ENCODE measurements around the gene ALDH3B1.

Gene ALDH3B1

GRCh38 chr11:68042219-68043028 is 32.3 kb downstream of the ALDH3B1 start:
- no peak overlapping the region for H3K4me3 ChIP-seq (ENCODE audit: low read length)
- peaks cover 15% of the 10 kb centered on the region; the same call in 1 of the 2 replicates for H3K4me1 ChIP-seq (ENCODE audit: insufficient read depth, low read length)
- WGBS, result 91% methylated on average over 27 of the region's 27 CpGs
- H3K27me3 ChIP-seq (ENCODE audit: insufficient read depth, low read length), result no peaks in the 10 kb centered on the region
- no peak overlapping the region for H3K27ac ChIP-seq (ENCODE audit: low read depth, low read length)
- no peaks in the 10 kb centered on the region for H3K36me3 ChIP-seq (ENCODE audit: insufficient read depth, low read length)
- no peak overlapping the region for H3K9ac ChIP-seq (ENCODE audit: low read depth, low read length)
- H3K9me3 ChIP-seq (ENCODE audit: insufficient read depth, low read depth, low read length), result no peaks in the 10 kb centered on the region

GRCh38 chr11:68043029-68043348 is 32.9 kb downstream of the ALDH3B1 start:
- H3K27ac ChIP-seq (ENCODE audit: low read depth, low read length), result no peak overlapping the region
- H3K9me3 ChIP-seq (ENCODE audit: insufficient read depth, low read depth, low read length), result no peaks in the 10 kb centered on the region
- no peak overlapping the region for H3K4me3 ChIP-seq (ENCODE audit: low read length)
- H3K4me1 ChIP-seq (ENCODE audit: insufficient read depth, low read length), result peaks cover 15% of the 10 kb centered on the region; the same call in 1 of the 2 replicates
- no peak overlapping the region for H3K9ac ChIP-seq (ENCODE audit: low read depth, low read length)
- H3K27me3 ChIP-seq (ENCODE audit: insufficient read depth, low read length), result no peaks in the 10 kb centered on the region
- 89% methylated on average over 8 of the region's 8 CpGs for WGBS
- H3K36me3 ChIP-seq (ENCODE audit: insufficient read depth, low read length), result no peaks in the 10 kb centered on the region

- H3K27me3 ChIP-seq (ENCODE audit: insufficient read depth, low read length), result no peaks in the 10 kb centered on the region
- H3K9me3 ChIP-seq (ENCODE audit: insufficient read depth, low read depth, low read length), result no peaks in the 10 kb centered on the region
- H3K27ac ChIP-seq (ENCODE audit: low read depth, low read length), result no peak overlapping the region
- H3K4me3 ChIP-seq (ENCODE audit: low read length), result no peak overlapping the region
- no peak overlapping the region for H3K9ac ChIP-seq (ENCODE audit: low read depth, low read length)
- no peaks in the 10 kb centered on the region for H3K36me3 ChIP-seq (ENCODE audit: insufficient read depth, low read length)
- H3K4me1 ChIP-seq (ENCODE audit: insufficient read depth, low read length), result peaks cover 10% of the 10 kb centered on the region; the same call in 1 of the 2 replicates
- WGBS, result 89% methylated on average over 36 of the region's 36 CpGs
Observed at GRCh38 chr11:68043349-68044144, 33.4 kb downstream of the ALDH3B1 start.

GRCh38 chr11:68044145-68044813 is 34.2 kb downstream of the ALDH3B1 start:
- Histone ChIP-seq H3K27me3 (ENCODE audit: insufficient read depth, low read length) (no peaks in the 10 kb centered on the region), H3K4me1 (ENCODE audit: insufficient read depth, low read length) (0 out of 2 replicates have a peak, but pooled peaks cover 10% of the 10 kb centered on the region), H3K9ac (ENCODE audit: low read depth, low read length) (no peak overlapping the region), H3K9me3 (ENCODE audit: insufficient read depth, low read depth, low read length) (no peaks in the 10 kb centered on the region), H3K27ac (ENCODE audit: low read depth, low read length) (no peak overlapping the region), H3K36me3 (ENCODE audit: insufficient read depth, low read length) (no peaks in the 10 kb centered on the region), H3K4me3 (ENCODE audit: low read length) (no peak overlapping the region)
- 84% methylated on average over 24 of the region's 24 CpGs for WGBS

GRCh38 chr11:68044898-68045351 is 34.8 kb downstream of the ALDH3B1 start:
- WGBS, result 96% methylated on average over 18 of the region's 18 CpGs
- no peaks in the 10 kb centered on the region for H3K27me3 ChIP-seq (ENCODE audit: insufficient read depth, low read length)
- H3K4me1 ChIP-seq (ENCODE audit: insufficient read depth, low read length), result 0 out of 2 replicates have a peak, but pooled peaks cover 8% of the 10 kb centered on the region
- no peak overlapping the region for H3K27ac ChIP-seq (ENCODE audit: low read depth, low read length)
- no peak overlapping the region for H3K9ac ChIP-seq (ENCODE audit: low read depth, low read length)
- no peaks in the 10 kb centered on the region for H3K9me3 ChIP-seq (ENCODE audit: insufficient read depth, low read depth, low read length)
- H3K36me3 ChIP-seq (ENCODE audit: insufficient read depth, low read length), result no peaks in the 10 kb centered on the region
- no peak overlapping the region for H3K4me3 ChIP-seq (ENCODE audit: low read length)

- Histone ChIP-seq H3K27me3 (ENCODE audit: insufficient read depth, low read length) (no peaks in the 10 kb centered on the region), H3K9ac (ENCODE audit: low read depth, low read length) (no peak overlapping the region), H3K4me3 (ENCODE audit: low read length) (no peak overlapping the region), H3K9me3 (ENCODE audit: insufficient read depth, low read depth, low read length) (no peaks in the 10 kb centered on the region), H3K27ac (ENCODE audit: low read depth, low read length) (no peak overlapping the region), H3K36me3 (ENCODE audit: insufficient read depth, low read length) (no peaks in the 10 kb centered on the region), H3K4me1 (ENCODE audit: insufficient read depth, low read length) (no peaks in the 10 kb centered on the region)
- WGBS, result 94% methylated on average over 37 of the region's 37 CpGs
Observed at GRCh38 chr11:68047437-68048290, 37.5 kb downstream of the ALDH3B1 start.

GRCh38 chr11:68048681-68049508 is 38.8 kb downstream of the ALDH3B1 start:
- H3K4me1 ChIP-seq (ENCODE audit: insufficient read depth, low read length), result no peaks in the 10 kb centered on the region
- peaks cover 8% of the 10 kb centered on the region; the same call in 1 of the 2 replicates for H3K36me3 ChIP-seq (ENCODE audit: insufficient read depth, low read length)
- no peaks in the 10 kb centered on the region for H3K9me3 ChIP-seq (ENCODE audit: insufficient read depth, low read depth, low read length)
- H3K4me3 ChIP-seq (ENCODE audit: low read length), result no peak overlapping the region
- 92% methylated on average over 35 of the region's 35 CpGs for WGBS
- no peaks in the 10 kb centered on the region for H3K27me3 ChIP-seq (ENCODE audit: insufficient read depth, low read length)
- H3K27ac ChIP-seq (ENCODE audit: low read depth, low read length), result no peak overlapping the region
- H3K9ac ChIP-seq (ENCODE audit: low read depth, low read length), result no peak overlapping the region

GRCh38 chr11:68049509-68050370 is 39.6 kb downstream of the ALDH3B1 start:
- Histone ChIP-seq H3K36me3 (ENCODE audit: insufficient read depth, low read length) (peaks cover 12% of the 10 kb centered on the region; the same call in 1 of the 2 replicates), H3K9me3 (ENCODE audit: insufficient read depth, low read depth, low read length) (no peaks in the 10 kb centered on the region), H3K4me1 (ENCODE audit: insufficient read depth, low read length) (no peaks in the 10 kb centered on the region), H3K27ac (ENCODE audit: low read depth, low read length) (no peak overlapping the region), H3K9ac (ENCODE audit: low read depth, low read length) (no peak overlapping the region), H3K27me3 (ENCODE audit: insufficient read depth, low read length) (no peaks in the 10 kb centered on the region), H3K4me3 (ENCODE audit: low read length) (no peak overlapping the region)
- 95% methylated on average over 40 of the region's 40 CpGs for WGBS

- H3K9ac ChIP-seq (ENCODE audit: low read depth, low read length), result no peak overlapping the region
- H3K36me3 ChIP-seq (ENCODE audit: insufficient read depth, low read length), result peaks cover 12% of the 10 kb centered on the region; the same call in 1 of the 2 replicates
- no peaks in the 10 kb centered on the region for H3K9me3 ChIP-seq (ENCODE audit: insufficient read depth, low read depth, low read length)
- no peaks in the 10 kb centered on the region for H3K27me3 ChIP-seq (ENCODE audit: insufficient read depth, low read length)
- no peaks in the 10 kb centered on the region for H3K4me1 ChIP-seq (ENCODE audit: insufficient read depth, low read length)
- H3K4me3 ChIP-seq (ENCODE audit: low read length), result no peak overlapping the region
- 93% methylated on average over 18 of the region's 18 CpGs for WGBS
- no peak overlapping the region for H3K27ac ChIP-seq (ENCODE audit: low read depth, low read length)
Observed at GRCh38 chr11:68050371-68050841, 40.3 kb downstream of the ALDH3B1 start.

All from HUES64 (cell line).